Activated naive CD8-positive, alpha-beta T cell treated with anti-CD3 and anti-CD28 coated beads, Interleukin-2, amount 50 U/mL, for 24 hours (primary cell): ENCODE data around the gene FAM216A.
"Not testable (repeated sequence)": the region's sequence is repeated elsewhere in the genome, so short reads cannot be mapped to it uniquely, and the experiment has no call there.

Experiments
- ATAC-seq: fragments of 150-1000 bp; cut with Tn5 transposase; one replicate; pipeline ENCODE4 v1.10.0; 2021
- DNase-seq: peaks from one replicate; pipeline ENCODE4 v3.0.0; 2021
- H3K27ac Mint-ChIP-seq: one replicate; pipeline ENCODE4 v1.8.0; 2021; ENCODE audit warnings: mild to moderate bottlenecking, mixed read lengths
- H3K27me3 Mint-ChIP-seq: one replicate; pipeline ENCODE4 v1.8.0; 2021; ENCODE audit warnings: mixed read lengths
- H3K36me3 Mint-ChIP-seq: one replicate; pipeline ENCODE4 v1.8.0; 2021; ENCODE audit warnings: low read depth, mixed read lengths
- H3K4me1 Mint-ChIP-seq: one replicate; pipeline ENCODE4 v1.8.0; 2021; ENCODE audit warnings: mixed read lengths
- H3K4me3 Mint-ChIP-seq: one replicate; pipeline ENCODE4 v1.8.0; 2021; ENCODE audit warnings: mild to moderate bottlenecking, moderate library complexity, mixed read lengths
- H3K9me3 Mint-ChIP-seq: one replicate; pipeline ENCODE4 v1.8.0; 2021; ENCODE audit warnings: mixed read lengths

FAM216A gene, protein sequence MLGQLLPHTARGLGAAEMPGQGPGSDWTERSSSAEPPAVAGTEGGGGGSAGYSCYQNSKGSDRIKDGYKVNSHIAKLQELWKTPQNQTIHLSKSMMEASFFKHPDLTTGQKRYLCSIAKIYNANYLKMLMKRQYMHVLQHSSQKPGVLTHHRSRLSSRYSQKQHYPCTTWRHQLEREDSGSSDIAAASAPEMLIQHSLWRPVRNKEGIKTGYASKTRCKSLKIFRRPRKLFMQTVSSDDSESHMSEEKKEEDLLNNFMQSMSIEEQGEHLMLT

DNA sequence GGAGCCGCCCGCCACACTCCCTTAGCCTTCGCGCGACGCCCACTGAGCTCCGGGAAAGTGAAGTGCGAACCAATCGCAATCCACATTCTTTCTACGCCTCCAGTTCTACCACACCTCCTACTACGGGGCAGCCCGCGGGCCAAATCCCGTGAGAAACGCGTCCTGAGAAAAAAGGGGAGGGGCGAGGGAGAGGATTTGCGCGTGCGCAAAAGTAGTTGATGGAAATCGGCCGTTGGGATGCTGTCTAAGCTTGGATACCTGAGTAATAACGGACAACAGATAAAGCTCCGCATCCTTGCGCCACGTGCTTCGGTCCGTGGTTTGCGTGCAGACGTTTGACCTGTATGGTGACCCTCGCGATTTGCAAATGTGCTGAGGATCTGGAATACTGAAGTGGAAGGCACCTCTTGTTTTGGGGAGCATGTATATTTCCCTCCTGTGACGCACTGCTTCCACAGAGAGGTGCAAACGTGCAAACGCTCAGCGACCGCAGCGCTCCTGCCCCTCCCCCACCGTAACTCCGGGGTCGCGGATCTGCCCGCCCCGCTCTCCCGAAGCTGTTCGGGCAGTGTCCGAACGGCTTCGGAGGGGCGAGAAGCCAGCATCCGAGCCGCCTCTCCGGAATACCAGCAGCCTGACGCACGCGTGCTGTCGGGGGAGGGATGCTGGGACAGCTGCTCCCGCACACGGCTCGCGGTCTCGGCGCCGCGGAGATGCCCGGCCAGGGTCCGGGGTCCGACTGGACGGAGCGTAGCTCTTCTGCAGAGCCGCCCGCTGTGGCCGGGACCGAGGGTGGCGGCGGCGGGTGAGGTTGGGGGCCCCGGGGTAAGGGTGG lies at the start of gene FAM216A, which contains the start of gene GPN3:
Gene FAM216A, plus strand, starts transcription at position 632 of the 835 bp plus-strand sequence. Its CDS starts 31 bp downstream, at position 663.
Gene GPN3, minus strand, starts transcription at position 44 of the 835 bp plus-strand sequence. CDS start 54 bp downstream, outside the sequence.
- Mint-ChIP-seq H3K36me3 (peaks cover 41% of the 10 kb centered on the region), H3K4me3 (peak within 1 kb of the TSS; percentile 99), H3K4me1 (peaks cover 55% of the 10 kb centered on the region), H3K27me3 (peaks cover 5% of the 10 kb centered on the region), H3K27ac (peak within 1 kb of the TSS; percentile 100), H3K9me3 (no peaks in the 10 kb centered on the region)
- DNase-seq: peak; percentile 93
- ATAC-seq: peak; percentile 79

DNA sequence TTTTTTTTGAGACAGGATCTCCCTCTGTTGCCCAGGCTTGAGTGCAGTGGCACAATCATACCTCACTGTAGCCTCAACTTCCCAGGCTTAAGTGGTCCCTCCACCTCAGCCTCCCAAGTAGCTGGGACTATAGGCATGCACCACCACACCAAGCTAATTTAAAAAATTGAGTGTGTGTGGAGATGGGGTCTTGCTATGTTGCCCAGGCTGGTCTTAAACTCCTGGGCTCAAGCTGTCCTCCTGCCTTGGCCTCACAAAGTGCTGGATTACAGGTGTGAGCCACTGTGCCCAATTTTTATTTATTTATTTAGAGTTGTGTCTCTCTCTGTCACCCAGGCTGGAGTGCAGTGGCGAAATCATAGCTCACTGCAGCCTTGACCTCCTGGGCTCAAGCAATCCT lies 48.0 kb upstream of the FAM216A start:
- not testable (repeated sequence) for ATAC-seq, DNase-seq, H3K27me3 Mint-ChIP-seq, H3K9me3 Mint-ChIP-seq, H3K27ac Mint-ChIP-seq, H3K36me3 Mint-ChIP-seq, H3K4me1 Mint-ChIP-seq, H3K4me3 Mint-ChIP-seq

DNA sequence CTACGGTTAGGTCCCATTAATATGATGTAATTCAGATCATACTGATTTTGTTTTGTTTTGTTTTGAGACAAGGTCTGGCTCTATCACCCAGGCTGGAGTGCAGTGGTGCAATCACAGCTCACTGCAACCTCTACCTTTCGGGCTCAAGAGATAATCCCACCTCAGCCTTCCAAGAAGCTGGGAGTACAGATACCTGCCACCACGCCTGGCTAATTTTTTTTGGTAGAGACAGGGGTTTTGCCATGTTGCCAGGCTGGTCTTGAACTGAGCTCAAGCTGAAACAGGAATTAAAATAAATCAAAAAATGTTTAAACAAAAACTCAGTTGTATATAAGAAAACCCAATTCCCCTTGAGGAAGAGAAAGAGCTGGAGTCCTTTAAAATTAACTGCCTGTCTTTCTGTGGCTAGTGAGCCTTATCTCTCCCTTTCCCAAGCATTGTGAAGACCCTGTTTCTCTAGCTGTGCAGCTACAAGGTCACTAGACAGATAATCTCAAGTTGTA lies 47.4 kb upstream of the FAM216A start:
- no peaks in the 10 kb centered on the region for H3K4me1 Mint-ChIP-seq
- H3K4me3 Mint-ChIP-seq: no peak overlapping the region
- peaks cover 1% of the 10 kb centered on the region for H3K27me3 Mint-ChIP-seq
- ATAC-seq: no peak
- no peak for DNase-seq
- H3K9me3 Mint-ChIP-seq: no peaks in the 10 kb centered on the region
- no peak overlapping the region for H3K27ac Mint-ChIP-seq
- H3K36me3 Mint-ChIP-seq: no peaks in the 10 kb centered on the region

DNA sequence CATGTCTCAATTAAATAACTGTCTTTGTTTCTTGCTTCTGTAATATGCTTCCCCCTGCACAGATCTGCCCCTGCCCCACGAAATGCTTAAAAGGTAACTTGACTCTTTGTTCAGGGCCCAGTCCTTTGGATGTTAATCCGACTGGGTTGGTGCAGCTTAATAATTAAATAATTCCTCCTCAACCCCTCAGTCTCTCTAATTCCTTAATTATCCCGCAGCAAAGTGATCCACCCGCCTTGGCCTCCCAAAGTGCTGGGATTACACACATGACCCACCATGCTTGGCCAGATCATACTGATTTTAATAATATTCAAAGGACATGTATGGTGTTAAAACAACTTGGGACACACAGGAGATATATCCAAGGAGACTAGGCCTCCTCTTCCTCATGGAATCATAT lies 46.9 kb upstream of the FAM216A start:
- DNase-seq (no peak), ATAC-seq (no peak)
- no peak overlapping the region for H3K4me3 Mint-ChIP-seq
- H3K36me3 Mint-ChIP-seq: no peaks in the 10 kb centered on the region
- no peaks in the 10 kb centered on the region for H3K4me1 Mint-ChIP-seq
- H3K27ac Mint-ChIP-seq: no peak overlapping the region
- H3K9me3 Mint-ChIP-seq: no peaks in the 10 kb centered on the region
- H3K27me3 Mint-ChIP-seq: peaks cover 1% of the 10 kb centered on the region

DNA sequence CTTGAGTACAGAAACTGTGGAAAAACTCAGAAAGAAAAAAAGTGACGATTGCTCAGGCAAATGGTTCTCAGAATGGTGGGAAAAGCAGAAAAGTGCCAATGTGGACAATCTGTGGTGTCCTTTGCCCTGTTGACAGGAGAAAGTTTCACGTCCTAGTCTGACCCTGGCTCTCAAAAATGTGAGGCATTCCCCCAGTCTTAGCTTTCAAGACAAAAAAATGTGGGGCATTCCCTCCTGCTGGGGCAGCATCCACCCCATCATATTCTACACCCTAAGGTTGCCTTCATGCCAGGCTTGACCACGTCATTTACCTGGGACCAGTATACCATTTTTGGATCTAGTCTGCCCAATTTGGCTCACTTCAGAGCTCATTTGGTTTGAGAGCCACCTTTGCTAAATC lies 44.4 kb upstream of the FAM216A start:
- Mint-ChIP-seq H3K36me3 (no peaks in the 10 kb centered on the region), H3K4me3 (no peak overlapping the region), H3K27ac (no peak overlapping the region), H3K27me3 (peaks cover 1% of the 10 kb centered on the region), H3K4me1 (no peaks in the 10 kb centered on the region), H3K9me3 (no peaks in the 10 kb centered on the region)
- ATAC-seq (no peak), DNase-seq (no peak)

DNA sequence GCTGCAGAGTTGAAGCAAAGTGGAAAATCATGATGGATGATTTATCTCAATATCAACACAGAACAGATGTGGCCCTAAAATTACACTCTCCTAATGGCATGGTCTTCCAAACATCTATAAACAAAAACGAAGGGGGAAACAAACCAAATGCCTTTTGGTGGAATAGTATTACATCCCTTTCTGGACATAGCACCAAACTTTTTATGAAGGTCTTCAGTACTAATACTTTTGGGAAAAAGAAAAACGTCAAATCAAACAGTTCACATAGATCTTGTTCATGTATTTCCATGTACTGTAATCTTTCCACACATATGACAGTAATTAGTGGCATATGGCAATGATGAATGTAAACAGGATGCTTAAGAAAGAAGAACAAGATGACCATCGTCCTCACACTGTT lies 42.2 kb upstream of the FAM216A start:
- H3K27me3 Mint-ChIP-seq: no peaks in the 10 kb centered on the region
- H3K9me3 Mint-ChIP-seq: no peaks in the 10 kb centered on the region
- ATAC-seq: no peak
- no peaks in the 10 kb centered on the region for H3K4me1 Mint-ChIP-seq
- H3K36me3 Mint-ChIP-seq: no peaks in the 10 kb centered on the region
- DNase-seq: no peak
- H3K27ac Mint-ChIP-seq: no peak overlapping the region
- no peak overlapping the region for H3K4me3 Mint-ChIP-seq

DNA sequence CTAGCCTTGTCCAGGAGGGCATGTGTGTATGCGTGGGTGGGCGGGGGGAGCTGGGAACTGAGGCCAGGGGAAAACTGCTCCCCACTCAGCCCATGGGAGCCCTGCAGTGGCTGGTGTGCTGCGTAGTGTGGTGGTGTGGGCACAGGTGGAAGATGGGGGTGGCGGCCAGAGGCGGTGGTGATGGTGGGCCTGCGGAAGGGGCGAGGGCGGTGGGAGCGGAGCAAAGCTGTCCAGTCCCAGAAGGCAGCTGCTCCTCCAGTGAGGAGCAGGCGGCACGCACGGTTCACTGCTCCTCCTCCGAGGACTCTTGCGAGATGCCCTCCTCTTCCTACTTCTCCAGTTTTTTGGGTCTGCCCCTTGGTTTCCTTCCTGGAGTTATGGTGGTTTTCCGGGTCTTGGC lies 39.0 kb upstream of the FAM216A start:
- DNase-seq, ATAC-seq, H3K4me1 Mint-ChIP-seq, H3K27ac Mint-ChIP-seq, H3K36me3 Mint-ChIP-seq, H3K27me3 Mint-ChIP-seq, H3K9me3 Mint-ChIP-seq, H3K4me3 Mint-ChIP-seq: not testable (repeated sequence)

DNA sequence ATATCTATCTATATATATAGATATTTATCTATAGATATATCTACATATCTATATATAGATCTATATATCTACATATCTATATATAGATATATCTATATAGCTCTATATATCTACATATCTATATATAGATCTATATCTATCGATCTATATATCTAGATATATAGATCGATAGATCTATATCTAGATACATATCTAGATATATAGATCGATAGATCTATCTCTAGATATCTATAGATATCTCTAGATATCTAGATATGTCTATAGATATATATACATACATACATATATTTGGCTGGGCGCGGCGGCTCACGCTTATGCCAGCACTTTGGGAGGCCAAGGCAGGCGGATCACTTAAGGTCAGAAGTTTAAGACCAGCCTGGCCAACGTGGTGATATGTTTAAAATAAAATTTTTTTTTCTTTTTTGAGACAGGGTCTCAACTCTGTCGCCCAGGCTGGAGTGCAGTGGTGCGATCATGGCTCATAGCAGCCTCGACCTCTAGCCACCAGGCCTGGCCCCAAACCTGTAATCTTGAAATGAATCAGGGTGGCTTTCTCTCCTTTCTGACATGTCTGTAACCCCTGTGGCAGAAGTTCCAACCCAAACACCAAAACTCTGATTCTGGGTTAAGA lies 36.6 kb upstream of the FAM216A start:
- peaks cover 5% of the 10 kb centered on the region for H3K4me1 Mint-ChIP-seq
- DNase-seq: peak; percentile 14
- H3K4me3 Mint-ChIP-seq: no peak overlapping the region
- peak; percentile 39 for ATAC-seq
- no peaks in the 10 kb centered on the region for H3K27me3 Mint-ChIP-seq
- H3K27ac Mint-ChIP-seq: no peak overlapping the region
- H3K36me3 Mint-ChIP-seq: peaks cover 23% of the 10 kb centered on the region
- no peaks in the 10 kb centered on the region for H3K9me3 Mint-ChIP-seq

DNA sequence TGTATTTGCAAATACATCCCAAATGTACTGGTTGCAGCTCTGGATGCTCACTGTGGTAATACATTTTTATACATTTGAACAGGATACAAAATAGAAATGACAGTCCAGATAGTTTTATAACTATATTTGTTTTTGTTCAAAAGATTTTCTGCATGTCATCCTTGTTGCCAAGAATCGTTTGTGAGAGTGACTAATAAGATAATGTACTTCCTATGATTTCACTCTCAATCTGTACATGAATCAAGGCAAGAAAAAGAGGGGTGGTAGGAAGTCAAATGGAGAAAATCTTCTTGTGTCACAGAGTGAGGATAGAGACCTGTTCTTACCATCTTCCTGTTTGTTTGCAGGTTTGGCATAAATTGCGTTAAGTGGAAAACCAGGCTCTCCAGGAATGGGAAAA lies 32.4 kb upstream of the FAM216A start:
- Mint-ChIP-seq H3K4me3 (no peak overlapping the region), H3K27me3 (no peaks in the 10 kb centered on the region), H3K9me3 (no peaks in the 10 kb centered on the region), H3K27ac (no peak overlapping the region), H3K4me1 (peaks cover 5% of the 10 kb centered on the region), H3K36me3 (peaks cover 40% of the 10 kb centered on the region)
- ATAC-seq (no peak), DNase-seq (no peak)

DNA sequence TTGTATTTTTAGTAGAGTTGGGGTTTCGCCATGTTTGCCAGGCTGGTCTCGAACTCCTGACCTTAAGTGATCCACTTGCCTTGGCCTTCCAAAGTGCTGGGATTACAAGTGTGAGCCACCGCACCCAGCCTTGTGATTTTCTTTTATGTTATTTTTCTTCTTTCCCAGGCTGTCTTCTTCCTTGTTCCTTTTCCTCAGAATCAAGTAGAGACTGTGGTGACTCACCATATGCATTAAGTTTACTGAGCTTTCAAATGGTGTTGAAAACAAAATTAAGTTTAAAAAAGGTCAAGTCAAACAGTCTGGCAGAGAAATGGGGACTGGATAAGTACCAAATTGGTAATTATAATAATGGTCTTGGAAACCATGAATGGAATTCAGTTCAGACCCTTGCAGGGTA lies 24.2 kb upstream of the FAM216A start:
- ATAC-seq (no peak), DNase-seq (no peak)
- Mint-ChIP-seq H3K36me3 (peaks cover 36% of the 10 kb centered on the region), H3K4me1 (peaks cover 34% of the 10 kb centered on the region), H3K27ac (no peak overlapping the region), H3K27me3 (no peaks in the 10 kb centered on the region), H3K4me3 (no peak overlapping the region), H3K9me3 (no peaks in the 10 kb centered on the region)

DNA sequence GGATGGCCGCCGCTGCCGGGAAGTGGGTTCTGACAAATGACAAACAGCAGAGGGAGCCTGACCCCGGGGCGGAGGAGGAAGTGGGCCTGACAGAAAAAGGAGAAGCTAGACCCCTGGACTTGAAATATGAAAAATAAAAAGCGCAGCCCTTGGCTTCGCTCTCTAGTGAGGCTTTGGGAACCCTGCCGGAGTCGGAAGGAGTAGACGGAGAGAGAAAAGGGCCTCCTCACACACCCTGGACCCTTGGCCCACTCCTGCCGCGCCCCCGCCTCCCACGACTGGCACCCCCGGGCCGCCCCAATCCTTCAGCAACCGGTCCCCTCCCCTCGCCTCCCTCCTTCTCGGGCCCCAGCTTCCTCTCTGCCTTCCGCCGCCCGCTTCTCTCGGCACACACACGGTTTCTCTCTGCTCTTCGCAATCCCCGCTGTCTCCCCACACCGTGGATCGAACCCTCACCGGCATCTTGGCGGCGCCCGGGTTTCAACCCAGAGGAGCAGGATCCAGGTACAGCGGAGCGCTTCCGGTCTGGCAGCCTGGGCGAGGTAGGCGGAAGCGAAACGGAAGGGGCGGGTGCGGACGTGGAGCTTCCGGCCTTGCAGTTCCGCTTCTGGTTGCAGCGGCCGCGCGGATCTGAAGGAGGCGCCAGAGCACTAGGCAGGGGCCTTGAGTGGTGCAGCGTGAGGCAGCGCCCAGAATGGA lies 18.7 kb upstream of the FAM216A start, which contains the start of gene ARPC3:
Gene ARPC3, minus strand, starts transcription at position 539 of the 699 bp plus-strand sequence. Its CDS starts 77 bp downstream, at position 462.
- Mint-ChIP-seq H3K36me3 (peaks cover 45% of the 10 kb centered on the region), H3K4me1 (peaks cover 42% of the 10 kb centered on the region), H3K27me3 (no peaks in the 10 kb centered on the region), H3K27ac (peak within 1 kb of the TSS; percentile 99), H3K9me3 (no peaks in the 10 kb centered on the region), H3K4me3 (peak within 1 kb of the TSS; percentile 99)
- DNase-seq (peak; percentile 97), ATAC-seq (peak; percentile 99)

DNA sequence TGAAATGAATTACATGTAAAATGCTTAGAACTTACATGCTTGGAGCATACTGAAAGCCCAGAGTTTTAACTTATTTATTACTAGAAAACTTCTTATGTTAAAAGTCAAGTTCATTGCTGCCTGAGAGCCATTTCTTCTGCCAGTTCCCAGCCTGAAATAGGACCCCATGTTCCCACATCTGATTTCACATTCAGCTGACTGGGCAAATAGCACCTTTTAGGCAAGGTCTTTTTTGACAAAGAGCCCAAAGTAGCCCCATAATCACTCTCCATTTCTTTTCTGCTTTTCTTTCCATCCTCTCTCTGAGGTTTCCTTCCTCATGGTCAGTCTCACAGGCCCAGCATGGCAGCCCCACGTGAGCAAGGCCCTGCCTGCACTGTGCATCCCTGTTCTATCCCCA lies 17.4 kb upstream of the FAM216A start:
- ATAC-seq (no peak), DNase-seq (no peak)
- peaks cover 39% of the 10 kb centered on the region for H3K4me1 Mint-ChIP-seq
- peak overlapping the region; percentile 99 for H3K27ac Mint-ChIP-seq
- no peaks in the 10 kb centered on the region for H3K27me3 Mint-ChIP-seq
- H3K36me3 Mint-ChIP-seq: peaks cover 45% of the 10 kb centered on the region
- no peaks in the 10 kb centered on the region for H3K9me3 Mint-ChIP-seq
- H3K4me3 Mint-ChIP-seq: peak overlapping the region; percentile 24

DNA sequence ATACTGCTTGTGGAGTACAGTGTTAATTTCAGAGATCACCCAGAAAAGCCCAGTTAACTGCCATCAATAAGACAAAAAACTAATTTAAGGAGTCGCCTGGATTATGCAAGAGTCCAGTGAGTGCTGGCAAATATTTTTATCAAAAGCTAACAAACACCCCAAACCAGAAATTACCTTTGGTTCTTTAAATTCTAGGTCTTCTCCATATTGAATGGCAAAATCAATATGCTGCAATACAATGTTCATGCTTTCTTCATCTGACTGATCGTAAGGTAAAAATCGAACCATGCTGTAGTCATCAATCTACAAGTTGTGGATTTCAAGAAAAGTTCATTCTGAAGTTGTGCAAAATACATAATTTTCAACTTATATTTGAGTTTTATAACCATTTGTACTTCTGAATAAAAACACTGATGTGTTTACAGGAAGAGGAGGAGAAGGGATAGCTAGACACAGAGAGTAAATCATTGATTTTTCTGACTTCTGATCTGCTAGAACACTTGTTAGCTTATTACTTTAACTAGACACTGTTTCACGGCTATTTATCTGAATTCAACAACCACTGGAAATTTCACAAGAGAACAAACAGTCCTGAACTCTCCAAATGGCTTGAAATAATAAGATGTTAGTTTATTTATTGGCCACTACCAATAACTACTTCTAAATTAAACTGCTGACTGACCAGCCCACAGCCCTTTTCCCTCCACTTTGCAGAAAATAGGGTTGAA lies 14.9 kb upstream of the FAM216A start:
- DNase-seq: no peak
- ATAC-seq: no peak
- Mint-ChIP-seq H3K4me3 (no peak overlapping the region), H3K27ac (no peak overlapping the region), H3K27me3 (no peaks in the 10 kb centered on the region), H3K9me3 (no peaks in the 10 kb centered on the region), H3K4me1 (peaks cover 27% of the 10 kb centered on the region), H3K36me3 (peaks cover 43% of the 10 kb centered on the region)
